ENCODE results near the gene RSRP1. TPM values are rescaled to one million over a fixed set of nuclear protein-coding genes. Genes with fewer than 3 reads are reported as not detected.

The RSRP1 gene
- total and polyA plus RNA-seq, 2 of the 13 experiments (the other 11 are each of a cell fraction or from before 2014, with no cell fraction given): 43.9 to 52.8 TPM

GRCh38 chr1:25232027-25232865 lies 15.0 kb downstream of the RSRP1 start, which contains the start of gene SYF2 (continued):
- TF ChIP-seq SRF (IDR thresholded peaks at IDR 0.05; ENCODE audit: low read depth, low read length) (0 out of 2 replicates have a peak, but pooled peaks have one; percentile 44), MNT (IDR thresholded peaks at IDR 0.05) (peak; percentile 57), BHLHE40 (IDR thresholded peaks at IDR 0.05; ENCODE audit: low read length) (peak; percentile 6; the same call in 1 of the 2 replicates), PPARG (CRISPR knock-in tag; conservative IDR thresholded peaks at IDR 0.05) (no peak; the same call in 1 of the 2 replicates), IKZF5 (CRISPR knock-in tag; IDR thresholded peaks at IDR 0.05) (peak; percentile 37; the same call in 1 of the 2 replicates), FOXJ3 (CRISPR knock-in tag; IDR thresholded peaks at IDR 0.05; ENCODE audit: borderline replicate concordance) (peak; percentile 34; the same call in 1 of the 2 replicates), ZNF274 (CRISPR knock-in tag; IDR thresholded peaks at IDR 0.05) (0 out of 2 replicates have a peak, but pooled peaks have one; percentile 5), POLR2AphosphoS5 (IDR thresholded peaks at IDR 0.05; ENCODE audit: low read depth, low read length) (peak; percentile 82), HDAC2 (CRISPR knock-in tag; IDR thresholded peaks at IDR 0.05) (peak; percentile 65; the same call in 1 of the 2 replicates), HMG20A (CRISPR knock-in tag; IDR thresholded peaks at IDR 0.05; ENCODE audit: borderline replicate concordance) (0 out of 2 replicates have a peak, but pooled peaks have one; percentile 14), ZNF337 (CRISPR knock-in tag; IDR thresholded peaks at IDR 0.05; ENCODE audit: borderline replicate concordance, low read depth) (0 out of 2 replicates have a peak, but pooled peaks have one; percentile 18), MAFF (IDR thresholded peaks at IDR 0.05; ENCODE audit: low read depth, low read length) (no peak), ZBTB7B (CRISPR knock-in tag; IDR thresholded peaks at IDR 0.05) (peak; percentile 92), ZNF639 (CRISPR knock-in tag; conservative IDR thresholded peaks at IDR 0.05) (peak; percentile 66; the same call in 1 of the 2 replicates), ZNF780A (CRISPR knock-in tag; IDR thresholded peaks at IDR 0.05) (no peak), ZBTB44 (CRISPR knock-in tag; IDR thresholded peaks at IDR 0.05) (no peak), MEF2D (CRISPR knock-in tag; IDR thresholded peaks at IDR 0.05) (peak; percentile 33; the same call in 1 of the 2 replicates), SRY (CRISPR knock-in tag; IDR thresholded peaks at IDR 0.05) (peak; percentile 86; the same call in 1 of the 2 replicates), RFX5 (IDR thresholded peaks at IDR 0.05; ENCODE audit: low read depth, low read length) (0 out of 2 replicates have a peak, but pooled peaks have one; percentile 11), NCOA5 (CRISPR knock-in tag; IDR thresholded peaks at IDR 0.05) (no peak)
